Hematopoietic multipotent progenitor cell treated with erythropoietin and hydrocortisone succinate and interleukin-3 and kit ligand, for 15 days (in vitro differentiated cells): ENCODE measurements around the gene PLCH1.

ENCODE experiments used
- DNase-seq: peaks from one replicate; pipeline ENCODE4 v3.0.0-alpha.2; 2015; ENCODE audit warnings: low spot score

The PLCH1 gene

GRCh38 chr3:155377071-155377470 is 367.8 kb downstream of the PLCH1 start:
- no peak for DNase-seq

DNA sequence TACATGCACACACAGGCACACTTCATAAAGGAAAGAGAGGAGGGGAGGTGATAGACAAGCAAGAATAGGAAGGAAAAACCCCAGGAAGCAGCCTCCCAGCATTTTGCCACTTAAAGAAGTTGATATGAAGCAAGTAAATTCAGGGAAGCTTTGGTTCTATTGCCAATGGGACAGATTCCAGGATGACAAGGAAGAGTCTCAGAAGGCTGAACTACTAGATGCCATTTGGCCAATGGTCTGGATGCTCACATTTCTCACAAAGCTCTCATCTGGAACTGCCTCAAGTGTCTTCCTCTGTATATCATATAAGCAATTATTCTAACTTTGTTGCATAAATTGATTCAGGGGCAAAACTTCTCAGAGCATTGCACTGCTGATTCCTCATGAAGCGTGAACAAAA is 372.6 kb downstream of the PLCH1 start:
- DNase-seq = no peak

DNA sequence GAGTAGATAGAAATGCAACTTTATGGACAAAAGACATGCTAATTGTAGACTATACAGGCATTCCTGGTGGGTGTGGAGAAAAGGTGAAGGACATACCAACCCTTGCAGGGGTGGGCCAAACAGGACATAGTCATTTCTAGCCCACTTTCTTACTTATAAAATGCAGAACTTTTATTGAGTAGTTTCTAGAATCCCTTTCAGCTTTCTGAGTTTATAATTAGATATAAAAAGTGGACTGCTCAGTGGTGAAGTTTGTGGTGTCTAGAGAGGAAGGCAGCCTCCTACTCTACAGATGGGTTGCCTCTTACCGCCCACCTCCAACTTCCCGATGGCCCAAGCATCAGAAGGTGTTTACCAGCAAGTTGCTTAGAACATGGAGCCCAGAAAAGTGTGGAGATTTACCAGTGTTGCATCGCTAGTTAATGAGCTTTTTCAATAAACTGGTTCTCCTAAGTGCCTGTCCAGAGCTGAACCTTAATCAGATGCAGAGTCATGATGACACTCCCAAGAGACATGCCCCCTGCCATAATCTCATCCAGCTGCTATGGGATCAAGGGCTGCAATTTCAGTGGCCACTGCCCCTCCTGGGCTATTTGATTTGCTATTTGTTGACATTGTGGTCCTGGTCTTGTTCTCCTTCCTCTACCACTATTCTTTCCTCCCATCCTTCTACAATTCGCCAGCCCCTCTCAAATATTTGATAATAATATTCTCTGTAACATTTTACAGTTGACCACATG is 373.9 kb downstream of the PLCH1 start:
- DNase-seq = no peak

GRCh38 chr3:155370198-155370597 is 374.7 kb downstream of the PLCH1 start:
- no peak for DNase-seq

GRCh38 chr3:155369735-155370134 is 375.1 kb downstream of the PLCH1 start:
- no peak for DNase-seq

GRCh38 chr3:155369244-155369643 is 375.6 kb downstream of the PLCH1 start:
- DNase-seq = no peak

GRCh38 chr3:155368786-155369185 is 376.1 kb downstream of the PLCH1 start:
- DNase-seq = no peak

- DNase-seq = no peak
Observed at GRCh38 chr3:155367506-155367905, 377.4 kb downstream of the PLCH1 start.

- DNase-seq = no peak
Observed at GRCh38 chr3:155365178-155365783, 379.6 kb downstream of the PLCH1 start.

DNA sequence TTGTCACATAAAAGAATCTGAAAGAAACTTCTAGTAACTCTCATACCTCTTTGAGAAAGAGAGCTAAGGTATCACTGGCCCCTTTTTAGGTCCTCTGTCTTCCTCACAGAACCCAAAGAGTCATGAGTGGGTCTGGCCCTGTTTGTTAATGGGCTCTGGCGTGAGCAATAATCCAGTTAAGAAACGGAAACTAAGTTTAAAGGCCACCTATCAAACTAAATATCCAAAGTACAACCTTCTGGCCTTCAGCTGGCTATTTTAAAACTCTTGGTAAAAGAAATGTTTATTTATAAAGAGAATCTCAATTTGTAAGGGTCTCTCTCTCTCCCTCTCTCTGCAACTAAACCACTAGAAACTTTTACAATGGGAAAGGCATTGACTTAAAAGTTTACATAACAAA is 380.4 kb downstream of the PLCH1 start:
- no peak for DNase-seq

- DNase-seq = no peak
Observed at GRCh38 chr3:155363690-155364070, 381.2 kb downstream of the PLCH1 start.

DNA sequence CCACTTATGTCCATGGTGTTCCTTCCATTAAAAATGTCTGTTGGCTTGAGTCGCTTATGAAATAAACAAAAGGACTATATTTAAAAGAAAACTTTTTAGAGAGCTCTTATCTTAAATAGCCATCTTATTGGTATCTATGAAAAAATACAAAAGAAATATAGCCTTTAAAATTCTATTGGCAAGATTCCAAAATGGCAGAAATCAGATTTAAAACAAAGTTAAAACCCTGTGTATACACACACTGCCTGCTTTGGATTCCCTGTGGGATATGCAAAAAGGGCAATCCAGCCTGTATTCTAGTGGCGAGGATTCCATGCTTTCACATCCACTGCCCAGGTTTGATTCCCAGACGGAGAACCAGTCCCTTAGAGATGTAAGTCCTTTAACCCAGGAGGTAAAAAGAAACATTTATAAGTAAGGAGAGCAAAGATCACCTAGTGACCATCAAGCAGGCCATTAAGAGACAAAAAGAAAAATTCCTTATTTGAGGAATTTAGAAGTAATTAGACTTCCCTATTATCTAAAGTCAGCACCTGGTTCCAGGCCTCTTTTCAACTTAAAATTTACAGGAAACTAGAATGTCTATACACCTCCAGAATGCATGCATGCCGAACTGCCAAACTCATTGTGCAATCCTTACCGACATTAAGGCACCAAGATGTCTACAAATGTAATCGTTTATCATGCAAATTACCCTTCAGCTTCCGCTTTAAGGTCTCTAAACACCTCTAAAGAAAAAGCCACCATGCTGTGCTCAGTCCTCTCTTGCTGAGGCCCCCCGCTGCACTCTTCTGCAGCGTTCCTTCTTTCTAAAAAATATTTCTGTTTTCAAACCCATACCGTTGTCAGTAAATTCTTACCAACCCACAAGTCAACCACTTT is 381.8 kb downstream of the PLCH1 start:
- no peak for DNase-seq

DNA sequence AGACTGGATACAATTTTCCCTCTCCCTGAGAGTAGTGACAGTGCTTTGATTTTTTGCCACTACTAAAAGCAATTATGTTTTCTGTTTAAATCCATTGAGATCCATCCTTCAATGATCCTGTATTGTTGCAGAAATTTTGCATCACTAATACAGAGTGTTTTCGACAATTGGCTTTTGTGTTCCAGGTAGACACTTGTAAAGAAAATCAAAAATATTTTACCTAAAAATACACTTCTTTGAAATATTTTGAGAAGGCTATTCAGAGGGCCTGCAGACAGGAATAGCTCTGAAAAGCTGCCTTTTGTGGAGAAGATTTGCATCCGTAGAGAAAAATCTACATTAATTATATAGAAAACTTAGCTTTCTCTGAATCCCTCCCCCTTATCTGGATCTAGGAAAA is 384.6 kb downstream of the PLCH1 start:
- no peak for DNase-seq

- DNase-seq = no peak
Observed at GRCh38 chr3:155356594-155357370, 388.1 kb downstream of the PLCH1 start.

DNA sequence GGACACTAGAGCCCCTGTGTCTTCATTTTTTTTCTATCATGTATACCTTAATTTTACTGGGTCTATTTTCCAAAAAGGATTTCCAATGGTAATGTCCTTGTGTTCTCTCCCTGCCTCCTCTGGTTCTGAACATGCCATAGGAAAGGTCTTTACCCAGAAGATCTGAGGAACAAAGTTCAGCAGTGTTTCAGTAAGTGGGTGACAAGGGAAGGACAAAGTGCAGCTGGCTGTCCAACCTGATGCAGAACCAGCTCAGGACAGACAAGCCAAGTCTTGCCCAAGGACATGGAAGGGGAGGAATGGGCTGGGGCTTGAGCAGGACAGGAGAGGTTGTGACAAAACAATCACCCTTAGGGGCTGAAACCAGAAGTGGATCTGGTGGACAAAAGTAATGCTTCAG is 390.2 kb downstream of the PLCH1 start:
- DNase-seq = no peak

DNA sequence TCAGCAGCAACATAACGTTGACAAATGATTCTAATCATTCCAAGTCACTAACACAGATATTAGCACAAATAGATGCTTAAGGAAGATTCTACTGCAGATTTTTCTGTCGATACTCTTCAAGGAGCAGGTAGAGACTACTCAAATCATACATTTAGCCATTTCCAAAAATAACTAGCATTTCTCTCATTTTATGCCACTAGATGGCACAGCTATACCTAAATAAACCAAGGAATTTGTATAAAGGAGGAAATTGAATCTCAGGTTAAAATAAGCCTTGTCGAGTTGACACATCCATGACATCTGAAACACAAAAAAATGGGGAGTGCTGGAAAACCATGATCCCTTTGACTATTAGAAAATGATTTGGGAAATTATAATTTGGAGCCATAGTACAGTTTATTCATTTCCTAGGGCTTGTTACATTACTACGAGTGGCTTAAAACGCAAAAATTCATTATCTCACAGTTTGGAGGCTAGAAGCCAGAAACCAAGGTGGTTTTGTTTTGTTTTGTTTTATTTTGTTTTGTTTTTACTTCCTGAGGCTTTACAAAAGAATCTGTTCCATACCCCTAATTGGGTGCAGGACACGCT is 391.9 kb downstream of the PLCH1 start:
- peak; percentile 9 for DNase-seq

GRCh38 chr3:155350571-155350970 is 394.3 kb downstream of the PLCH1 start:
- no peak for DNase-seq

- no peak for DNase-seq
Observed at GRCh38 chr3:155347901-155348300, 397.0 kb downstream of the PLCH1 start.

GRCh38 chr3:155342344-155342743 is 402.5 kb downstream of the PLCH1 start:
- DNase-seq = no peak

DNA sequence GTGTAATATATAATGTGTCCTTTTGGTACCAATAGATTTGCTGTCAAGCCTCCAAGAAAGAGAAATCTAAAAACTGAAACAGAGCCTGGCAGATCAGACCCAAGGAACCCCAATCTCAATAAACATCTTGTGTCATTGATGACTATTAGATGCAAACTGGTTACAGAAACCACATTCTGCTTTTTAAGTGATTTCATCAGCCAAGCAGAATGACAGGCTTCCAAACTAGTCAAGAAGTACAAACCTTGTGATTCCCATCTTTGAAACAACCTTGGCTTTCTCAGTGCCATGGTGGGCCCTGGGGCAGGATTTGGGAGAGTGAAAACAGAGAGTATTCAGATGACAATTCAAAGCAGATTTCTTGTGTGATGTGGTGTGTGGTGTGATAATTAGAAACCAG is 405.8 kb downstream of the PLCH1 start:
- no peak for DNase-seq

GRCh38 chr3:155335724-155336354 is 409.0 kb downstream of the PLCH1 start:
- no peak for DNase-seq
